OCI-LY1 (cell line): ENCODE data around the gene TRIP10.

Source experiments
- H2AFZ ChIP-seq: fragments of 200-600 bp; sonication (generic), shearing (Covaris generic); 2 replicates; pipeline ENCODE4 v1.6.0; 2014; ENCODE audit warnings: antibody characterized with exemption, mild to moderate bottlenecking, low read length
- H3F3A ChIP-seq: fragments of 200-600 bp; sonication (generic), shearing (Covaris generic); 2 replicates; pipeline ENCODE4 v1.6.0; 2014; ENCODE audit warnings: mild to moderate bottlenecking, antibody characterized with exemption, low read length, moderate library complexity; ENCODE audit not compliant: insufficient read depth
- H3K27ac ChIP-seq: fragments of 200-600 bp; sonication (generic); 2 replicates; pipeline ENCODE4 v1.5.1; 2014; ENCODE audit warnings: low read length, mixed run types, mild to moderate bottlenecking, low read depth; ENCODE audit not compliant: poor library complexity, severe bottlenecking
- H3K27me3 ChIP-seq: fragments of 200-600 bp; sonication (generic); 2 replicates; pipeline ENCODE4 v1.6.0; 2014; ENCODE audit warnings: antibody characterized with exemption, mild to moderate bottlenecking, low read length, moderate library complexity; ENCODE audit not compliant: insufficient read depth
- H3K36me3 ChIP-seq: fragments of 200-600 bp; sonication (generic); 2 replicates; pipeline ENCODE4 v1.6.1; 2014; ENCODE audit warnings: mild to moderate bottlenecking, antibody characterized with exemption, low read length, moderate library complexity, mixed read lengths; ENCODE audit not compliant: insufficient read depth
- H3K4me1 ChIP-seq: fragments of 200-600 bp; sonication (generic); 2 replicates; pipeline ENCODE4 v1.5.1; 2014; ENCODE audit warnings: mild to moderate bottlenecking, low read length, moderate library complexity; ENCODE audit not compliant: insufficient read depth, severe bottlenecking
- H3K4me2 ChIP-seq: fragments of 200-600 bp; sonication (generic), shearing (Covaris generic); 2 replicates; pipeline ENCODE4 v1.6.1; 2014; ENCODE audit warnings: low read length
- H3K4me3 ChIP-seq: fragments of 200-600 bp; sonication (generic); 2 replicates; pipeline ENCODE4 v1.5.1; 2014; ENCODE audit warnings: low read length, low read depth, mild to moderate bottlenecking, mixed read lengths; ENCODE audit not compliant: poor library complexity, severe bottlenecking
- H3K79me2 ChIP-seq: fragments of 200-600 bp; shearing (Covaris generic); 2 replicates; pipeline ENCODE4 v1.6.1; 2016; ENCODE audit warnings: mixed run types, low read length, mixed read lengths; ENCODE audit not compliant: insufficient read depth
- H3K9ac ChIP-seq: fragments of 200-600 bp; sonication (generic), shearing (Covaris generic); 2 replicates; pipeline ENCODE4 v1.6.1; 2014; ENCODE audit warnings: mild to moderate bottlenecking, low read length, mixed read lengths
- H3K9me2 ChIP-seq: fragments of 200-600 bp; sonication (generic), shearing (Covaris generic); 2 replicates; pipeline ENCODE4 v1.6.1; 2014; ENCODE audit warnings: low read depth, mild to moderate bottlenecking, low read length, mixed read lengths
- H3K9me3 ChIP-seq: fragments of 200-600 bp; shearing (Covaris generic); 2 replicates; pipeline ENCODE4 v1.6.1; 2014; ENCODE audit warnings: low read length, mixed read lengths
- H4K20me1 ChIP-seq: fragments of 200-600 bp; sonication (generic), shearing (Covaris generic); 2 replicates; pipeline ENCODE4 v1.6.0; 2016; ENCODE audit warnings: mild to moderate bottlenecking, low read length; ENCODE audit not compliant: insufficient read depth
- EZH2 ChIP-seq: fragments of 200-600 bp; sonication (generic), shearing (Covaris generic); IDR thresholded peaks from 2 replicates; pipeline ENCODE4 v1.8.0; 2017; ENCODE audit warnings: borderline replicate concordance, mixed run types, mild to moderate bottlenecking, antibody characterized with exemption, low read length, moderate library complexity, mixed read lengths
- TF ChIP-seq, protein P1 (sequence below): fragments of 200-600 bp; sonication (generic), shearing (Covaris generic); IDR thresholded peaks from 2 replicates; pipeline ENCODE4 v1.5.1; 2017; ENCODE audit warnings: mild to moderate bottlenecking, antibody characterized with exemption, low read length, moderate library complexity, mixed read lengths

The TRIP10 gene

DNA sequence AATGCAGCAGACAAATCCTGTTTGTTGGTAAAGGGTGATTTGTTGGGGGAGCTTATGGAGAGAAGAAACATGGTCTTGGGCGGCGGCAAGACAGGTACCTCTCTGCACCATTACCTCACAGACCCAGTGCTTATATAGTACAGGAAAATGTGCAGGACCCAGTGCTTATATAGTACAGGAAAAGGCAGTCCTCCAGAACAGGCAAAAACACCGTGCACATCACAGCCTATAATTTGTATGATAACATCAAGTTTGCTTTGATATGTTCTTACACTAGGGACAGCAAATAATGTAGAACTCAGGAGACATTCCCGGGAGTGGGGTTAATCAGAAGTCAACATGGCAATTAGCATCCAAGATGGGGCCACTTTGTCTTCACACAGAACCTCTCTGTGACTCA lies 53.9 kb downstream of the TRIP10 start:
- no peak for TF ChIP-seq EZH2
- TF ChIP-seq, protein P1, sequence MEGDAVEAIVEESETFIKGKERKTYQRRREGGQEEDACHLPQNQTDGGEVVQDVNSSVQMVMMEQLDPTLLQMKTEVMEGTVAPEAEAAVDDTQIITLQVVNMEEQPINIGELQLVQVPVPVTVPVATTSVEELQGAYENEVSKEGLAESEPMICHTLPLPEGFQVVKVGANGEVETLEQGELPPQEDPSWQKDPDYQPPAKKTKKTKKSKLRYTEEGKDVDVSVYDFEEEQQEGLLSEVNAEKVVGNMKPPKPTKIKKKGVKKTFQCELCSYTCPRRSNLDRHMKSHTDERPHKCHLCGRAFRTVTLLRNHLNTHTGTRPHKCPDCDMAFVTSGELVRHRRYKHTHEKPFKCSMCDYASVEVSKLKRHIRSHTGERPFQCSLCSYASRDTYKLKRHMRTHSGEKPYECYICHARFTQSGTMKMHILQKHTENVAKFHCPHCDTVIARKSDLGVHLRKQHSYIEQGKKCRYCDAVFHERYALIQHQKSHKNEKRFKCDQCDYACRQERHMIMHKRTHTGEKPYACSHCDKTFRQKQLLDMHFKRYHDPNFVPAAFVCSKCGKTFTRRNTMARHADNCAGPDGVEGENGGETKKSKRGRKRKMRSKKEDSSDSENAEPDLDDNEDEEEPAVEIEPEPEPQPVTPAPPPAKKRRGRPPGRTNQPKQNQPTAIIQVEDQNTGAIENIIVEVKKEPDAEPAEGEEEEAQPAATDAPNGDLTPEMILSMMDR: no peak

DNA sequence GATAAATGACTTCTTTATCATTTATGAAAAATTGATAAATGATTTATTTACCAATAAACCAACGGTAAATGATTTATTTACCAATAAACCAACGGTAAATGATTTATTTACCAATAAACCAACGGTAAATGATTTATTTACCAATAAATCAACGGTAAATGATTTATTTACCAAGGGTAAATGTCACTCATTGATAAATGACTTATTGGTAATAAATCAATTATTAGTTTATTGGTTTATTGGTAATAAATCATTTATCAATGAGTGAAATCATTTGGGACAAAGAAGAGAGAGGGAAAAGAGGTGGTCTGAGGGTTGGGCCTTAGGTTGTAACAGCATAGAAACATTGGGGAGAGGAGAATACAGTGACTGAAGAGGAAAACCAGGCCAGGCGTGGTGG lies 54.5 kb downstream of the TRIP10 start:
- TF ChIP-seq, protein P1: no peak
- no peak for TF ChIP-seq EZH2
- H3F3A ChIP-seq: no peaks in the 10 kb centered on the region
- no peaks in the 10 kb centered on the region for H4K20me1 ChIP-seq
- no peaks in the 10 kb centered on the region for H3K9me2 ChIP-seq
- H3K27ac ChIP-seq: no peak overlapping the region
- no peak overlapping the region for H3K4me2 ChIP-seq
- no peak overlapping the region for H3K4me3 ChIP-seq
- no peak overlapping the region for H3K9ac ChIP-seq
- H3K79me2 ChIP-seq: peaks cover 51% of the 10 kb centered on the region
- no peaks in the 10 kb centered on the region for H3K27me3 ChIP-seq
- no peaks in the 10 kb centered on the region for H3K9me3 ChIP-seq
- peaks cover 54% of the 10 kb centered on the region for H3K36me3 ChIP-seq
- H3K4me1 ChIP-seq: no peaks in the 10 kb centered on the region
- no peak overlapping the region for H2AFZ ChIP-seq

More for the DNA sequence above, 53.9 kb downstream of the TRIP10 start:
- Histone ChIP-seq H3K9me3 (no peaks in the 10 kb centered on the region), H3K27ac (no peak overlapping the region), H3K4me1 (no peaks in the 10 kb centered on the region), H3K36me3 (peaks cover 59% of the 10 kb centered on the region), H3F3A (no peaks in the 10 kb centered on the region), H4K20me1 (no peaks in the 10 kb centered on the region), H2AFZ (no peak overlapping the region), H3K79me2 (peaks cover 55% of the 10 kb centered on the region), H3K9me2 (no peaks in the 10 kb centered on the region), H3K4me2 (no peak overlapping the region), H3K9ac (no peak overlapping the region), H3K4me3 (no peak overlapping the region), H3K27me3 (no peaks in the 10 kb centered on the region)

DNA sequence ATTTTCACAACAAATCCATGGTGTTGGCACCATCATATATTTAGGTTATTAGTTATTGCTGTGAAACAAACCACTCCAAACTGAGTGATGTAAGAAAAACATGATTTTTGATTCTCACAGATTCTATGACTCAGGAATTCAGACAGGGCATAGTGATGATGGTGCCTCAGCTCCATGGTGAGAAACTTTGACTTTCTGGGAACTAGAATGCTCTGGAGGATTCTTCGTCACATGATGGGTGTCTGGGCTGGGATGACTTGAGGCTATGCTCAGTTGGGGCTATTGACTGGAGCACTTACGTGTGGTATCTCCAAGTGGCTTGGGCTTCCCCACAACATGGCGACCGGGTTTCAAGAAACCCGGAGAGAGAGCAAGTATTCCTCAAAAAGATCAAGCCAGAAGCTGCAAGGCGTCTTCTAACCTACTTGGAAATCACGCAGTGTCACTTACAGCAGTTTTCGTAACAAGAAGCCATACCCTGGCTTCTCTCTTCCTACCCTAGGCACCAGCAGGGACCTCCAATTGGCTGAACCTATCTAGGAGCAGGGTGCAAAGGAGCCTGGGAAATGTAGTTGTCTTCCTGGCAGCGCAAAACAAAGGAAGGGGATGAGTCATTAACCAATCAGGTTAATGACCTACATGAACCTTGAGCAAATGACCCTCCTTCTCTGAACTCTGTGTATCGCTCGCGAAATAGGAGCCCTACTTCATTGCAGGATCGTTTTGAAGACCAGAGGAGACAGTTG lies 55.4 kb downstream of the TRIP10 start:
- Histone ChIP-seq H3K27ac (no peak overlapping the region), H2AFZ (no peak overlapping the region), H3K9me2 (no peaks in the 10 kb centered on the region), H3K4me3 (no peak overlapping the region), H3K4me1 (peaks cover 6% of the 10 kb centered on the region), H4K20me1 (no peaks in the 10 kb centered on the region), H3F3A (no peaks in the 10 kb centered on the region), H3K79me2 (peaks cover 51% of the 10 kb centered on the region), H3K9ac (no peak overlapping the region), H3K27me3 (no peaks in the 10 kb centered on the region), H3K9me3 (no peaks in the 10 kb centered on the region), H3K4me2 (no peak overlapping the region), H3K36me3 (peaks cover 48% of the 10 kb centered on the region)
- TF ChIP-seq, protein P1: no peak
- TF ChIP-seq EZH2: no peak
